Endothelial cell of umbilical vein (primary cell): ENCODE data around the gene ORMDL3. TPM values are rescaled to one million over a fixed set of nuclear protein-coding genes. Genes with fewer than 3 reads are reported as not detected.

Source experiments
- BruUV-seq: library from RNA; stranded (reverse); fragments of 400-500 nt; replicated peaks from 2 replicates; lab custom pipeline; 2021; lab: Mats Ljungman, UMichigan
- CTCF ChIA-PET: fragments of 300-600, 350-600 bp; sonication (Branson Sonifier 250); formaldehyde crosslinking; loops from one replicate; lab custom pipeline; 2021; ENCODE audit warnings: antibody characterized with exemption, inconsistent platforms; lab: Charles Lee
- POLR2A ChIA-PET: fragments of 300-600, 350-600 bp; sonication (Branson Sonifier 250); formaldehyde crosslinking; loops from one replicate; lab custom pipeline; 2021; ENCODE audit warnings: antibody characterized with exemption, inconsistent platforms; lab: Charles Lee
- DNase-seq: peaks from one replicate; pipeline ENCODE4 v3.0.0-alpha.2; 2011; ENCODE audit warnings: low read depth, low spot score
- FAIRE-seq: peaks from 2 replicates; lab custom pipeline; 2011; peaks lifted over from hg19 to GRCh38; lab: Jason Lieb, UNC
- H2AFZ ChIP-seq: 2 replicates; pipeline ENCODE4 v1.6.0; 2012; ENCODE audit warnings: low read depth, low read length, control low read depth, inconsistent platforms
- H3K27ac ChIP-seq: 2 replicates; pipeline ENCODE4 v1.5.1; 2011; ENCODE audit warnings: low read depth, mild to moderate bottlenecking, control low read depth, low read length, moderate library complexity; ENCODE audit not compliant: insufficient read depth
- H3K27me3 ChIP-seq, 2 experiments: 2 replicates each; pipeline versions ENCODE4 v1.6.0 to v1.6.1; 2011; ENCODE audit warnings: low read length in 2 of 2, mixed read lengths in 1 of 2; ENCODE audit not compliant: control insufficient read depth in 2 of 2, insufficient read depth in 2 of 2
- H3K36me3 ChIP-seq, 2 experiments: 2 replicates in 1 of 2; 3 replicates in 1 of 2; pipeline ENCODE4 v1.5.1; 2011; ENCODE audit warnings: low read length in 2 of 2, mild to moderate bottlenecking in 1 of 2, moderate library complexity in 1 of 2; ENCODE audit not compliant: control insufficient read depth in 2 of 2, insufficient read depth in 2 of 2; ENCODE audit errors: extremely low read depth in 1 of 2
- H3K4me1 ChIP-seq: 3 replicates; pipeline ENCODE4 v1.5.1; 2011; ENCODE audit warnings: mild to moderate bottlenecking, low read length; ENCODE audit not compliant: control insufficient read depth, insufficient read depth; ENCODE audit errors: extremely low read depth
- H3K4me2 ChIP-seq: 2 replicates; pipeline ENCODE4 v1.6.1; 2011; ENCODE audit warnings: low read length, control low read depth, mixed read lengths; ENCODE audit not compliant: insufficient read depth
- H3K4me3 ChIP-seq, 3 experiments: fragments of 200-600 bp in 1 of 3; sonication (generic), shearing (Covaris generic) in 1 of 3; replicated peaks in 1 of 3; 2 replicates each; pipeline ENCODE4 v1.5.1; 2011 to 2016; ENCODE audit warnings: control low read depth in 3 of 3, low read length in 3 of 3, mild to moderate bottlenecking in 2 of 3, inconsistent platforms in 1 of 3, low read depth in 1 of 3, moderate library complexity in 1 of 3; ENCODE audit not compliant: insufficient read depth in 1 of 3
- H3K79me2 ChIP-seq: 2 replicates; pipeline ENCODE4 v1.6.0; 2012; ENCODE audit warnings: low read length, inconsistent platforms; ENCODE audit not compliant: control insufficient read depth, insufficient read depth
- H3K9ac ChIP-seq: replicated peaks from 2 replicates; pipeline ENCODE3; 2011; ENCODE audit warnings: low read length, control low read depth; ENCODE audit not compliant: insufficient read depth; ENCODE audit errors: extremely low read depth
- H3K9me1 ChIP-seq: replicated peaks from 3 replicates; pipeline ENCODE4 v1.6.0; 2011; ENCODE audit warnings: mild to moderate bottlenecking, low read length; ENCODE audit not compliant: control insufficient read depth, insufficient read depth; ENCODE audit errors: extremely low read depth
- H3K9me3 ChIP-seq: replicated peaks from 2 replicates; pipeline ENCODE4 v1.5.1; 2012; ENCODE audit warnings: low read length, inconsistent platforms; ENCODE audit not compliant: control insufficient read depth, insufficient read depth
- H4K20me1 ChIP-seq: replicated peaks from 2 replicates; pipeline ENCODE3; 2011; ENCODE audit warnings: mild to moderate bottlenecking, low read length; ENCODE audit not compliant: control insufficient read depth, insufficient read depth; ENCODE audit errors: extremely low read depth
- CTCF ChIP-seq, 2 donors: IDR thresholded peaks; 1 replicate in 1 of 2; 2 replicates in 1 of 2; pipeline ENCODE4 v1.5.1; 2011; ENCODE audit warnings: low read length in 2 of 2, mild to moderate bottlenecking in 2 of 2, moderate library complexity in 2 of 2, control low read depth in 1 of 2, inconsistent platforms in 1 of 2, low read depth in 1 of 2; ENCODE audit not compliant: insufficient read depth in 1 of 2; ENCODE audit errors: extremely low read depth in 1 of 2
- EZH2 ChIP-seq: IDR thresholded peaks from 2 replicates; pipeline ENCODE4 v1.6.1; 2012; ENCODE audit warnings: borderline replicate concordance, low read depth, mild to moderate bottlenecking, moderate library complexity, low read length, inconsistent platforms; ENCODE audit not compliant: severe bottlenecking
- FOS ChIP-seq: IDR thresholded peaks from 2 replicates; pipeline ENCODE4 v1.6.1; 2011; ENCODE audit warnings: mild to moderate bottlenecking, low read length, moderate library complexity, borderline replicate concordance; ENCODE audit not compliant: insufficient read depth
- GATA2 ChIP-seq: IDR thresholded peaks from 2 replicates; pipeline ENCODE4 v1.7.0; 2011; ENCODE audit warnings: low read depth, mild to moderate bottlenecking, moderate library complexity, mixed read lengths, low read length; ENCODE audit not compliant: insufficient read length, insufficient read depth
- JUN ChIP-seq: IDR thresholded peaks from 2 replicates; pipeline ENCODE4 v1.6.1; 2011; ENCODE audit warnings: borderline replicate concordance, low read depth; ENCODE audit not compliant: insufficient read length, insufficient read depth
- MYC ChIP-seq: IDR thresholded peaks from one replicate; pipeline ENCODE4 v1.6.1; 2011; ENCODE audit warnings: mild to moderate bottlenecking, low read depth, low read length
- POLR2A ChIP-seq: IDR thresholded peaks from 2 replicates; pipeline ENCODE4 v1.6.1; 2012; ENCODE audit warnings: low read depth, mild to moderate bottlenecking, control low read depth, low read length
- POLR2AphosphoS5 ChIP-seq: IDR thresholded peaks from 2 replicates; pipeline ENCODE4 v1.6.1; 2012; ENCODE audit warnings: low read depth, mild to moderate bottlenecking, control low read depth, low read length, moderate library complexity; ENCODE audit not compliant: insufficient read depth
- dilution Hi-C: fragments of 300-500 bp; cut with MboI; formaldehyde crosslinking; loops from one replicate; pipeline ENCODE4 v1.15.0; 2019; ENCODE audit warnings: low sequenced_read_pairs; ENCODE audit not compliant: extremely low pct_ligation_motif_present
- intact Hi-C: fragments of 100-400 bp; cut with micrococcal nuclease; formaldehyde crosslinking; loops from one replicate; pipeline ENCODE4 v1.10.0; 2022
- polyA plus RNA-seq, 4 experiments: library from polyadenylated mRNA; depleted of rRNA in 3 of 4; stranded (reverse) in 3 of 4; unstranded in 1 of 4; fragments of >200 nt; gene quantifications; 2 replicates each; pipeline versions ENCODE4 v1.2.1 to v1.2.3, GENCODE V29; 2011 to 2012; ENCODE audit warnings: missing spikeins in 1 of 4
- total RNA-seq: library from RNA; stranded (reverse); gene quantifications from 2 replicates; pipeline ENCODE4 v1.2.3, GENCODE V29; 2021
- TF ChIP-seq, protein P1 (sequence below): IDR thresholded peaks from 2 replicates; pipeline ENCODE4 v1.6.1; 2011; ENCODE audit not compliant: insufficient read depth, insufficient read length

ORMDL3 gene
- total and polyA plus RNA-seq, 2 donors (not counting 3 experiments of a cell fraction or from before 2014, with no cell fraction given), result 29.8 to 49.8 TPM

DNA sequence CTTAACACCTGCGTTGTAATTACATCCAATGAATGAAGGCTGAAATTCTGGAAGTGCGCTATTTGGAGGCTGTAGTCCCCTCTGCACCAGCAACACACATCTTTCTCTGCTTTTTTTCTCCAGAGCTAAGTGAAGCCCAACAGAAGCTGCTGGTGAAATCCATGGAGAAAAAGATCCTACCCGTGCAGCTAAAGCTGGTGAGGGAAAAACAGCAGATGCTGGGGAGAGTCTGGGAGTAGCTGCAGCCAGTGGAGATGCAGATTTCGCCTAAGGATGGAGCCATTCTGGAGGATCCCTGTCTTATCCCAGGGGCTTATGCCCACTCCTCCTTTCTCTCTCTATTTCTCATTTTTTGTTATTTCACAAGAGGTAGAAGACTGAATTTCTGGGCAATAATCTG, 48.4 kb upstream of the ORMDL3 start:
- ChIA-PET CTCF (interaction anchor here (1.1 to 6.5 kb wide), 2 partner anchors 9 to 17 kb away, joined by 3 to 35 read pairs; no protein-coding TSS in a partner anchor), POLR2A (no interaction called here)
- intact Hi-C loops (no loop called here), dilution Hi-C loops (no loop called here)
- Histone ChIP-seq H3K4me2 (no peak overlapping the region), H3K27me3 (peaks cover 17 to 28% of the 10 kb centered on the region in 2 experiments), H3K4me1 (peaks cover 5% of the 10 kb centered on the region), H3K9me1 (no peaks in the 10 kb centered on the region), H3K79me2 (peaks cover under 1% of the 10 kb centered on the region), H3K9ac (no peak overlapping the region), H3K9me3 (no peaks in the 10 kb centered on the region), H2AFZ (no peak overlapping the region), H3K4me3 (no peak overlapping the region), H3K27ac (no peak overlapping the region), H4K20me1 (no peaks in the 10 kb centered on the region), H3K36me3 (no peaks in the 10 kb centered on the region)
- no peak for DNase-seq
- TF ChIP-seq POLR2A (no peak), GATA2 (no peak), EZH2 (no peak), MYC (no peak), JUN (no peak), CTCF (IDR thresholded peaks at IDR 0.05; ENCODE audit: extremely low read depth in 1 of 2, insufficient read depth in 1 of 2, low read depth in 1 of 2, low read length in 2 of 2) (no peak), POLR2AphosphoS5 (no peak), FOS (no peak)
- TF ChIP-seq, protein P1, sequence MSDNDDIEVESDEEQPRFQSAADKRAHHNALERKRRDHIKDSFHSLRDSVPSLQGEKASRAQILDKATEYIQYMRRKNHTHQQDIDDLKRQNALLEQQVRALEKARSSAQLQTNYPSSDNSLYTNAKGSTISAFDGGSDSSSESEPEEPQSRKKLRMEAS, result no peak
- FAIRE-seq, result no peak
- BruUV-seq, result no TSS peak
